ENCODE data around the gene NBEA.

GRCh38 chr13:35465371-35465770 lies 523.3 kb downstream of the NBEA start:
- no peak for TF ChIP-seq POLR2A (IDR thresholded peaks at IDR 0.05; ENCODE audit: low read length)
- TF ChIP-seq ESRRA (IDR thresholded peaks at IDR 0.05; ENCODE audit: borderline replicate concordance, low read length), result no peak
- no peak for TF ChIP-seq CTCF (IDR thresholded peaks at IDR 0.05)
- TF ChIP-seq, protein P1, sequence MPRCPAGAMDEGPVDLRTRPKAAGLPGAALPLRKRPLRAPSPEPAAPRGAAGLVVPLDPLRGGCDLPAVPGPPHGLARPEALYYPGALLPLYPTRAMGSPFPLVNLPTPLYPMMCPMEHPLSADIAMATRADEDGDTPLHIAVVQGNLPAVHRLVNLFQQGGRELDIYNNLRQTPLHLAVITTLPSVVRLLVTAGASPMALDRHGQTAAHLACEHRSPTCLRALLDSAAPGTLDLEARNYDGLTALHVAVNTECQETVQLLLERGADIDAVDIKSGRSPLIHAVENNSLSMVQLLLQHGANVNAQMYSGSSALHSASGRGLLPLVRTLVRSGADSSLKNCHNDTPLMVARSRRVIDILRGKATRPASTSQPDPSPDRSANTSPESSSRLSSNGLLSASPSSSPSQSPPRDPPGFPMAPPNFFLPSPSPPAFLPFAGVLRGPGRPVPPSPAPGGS (IDR thresholded peaks at IDR 0.05), result no peak
- TF ChIP-seq POLR2AphosphoS2 (conservative IDR thresholded peaks at IDR 0.05; ENCODE audit: low read length), result no peak

Data from A549 (cell line).